Neuronal stem cell (in vitro differentiated cells): ENCODE measurements around the gene NPAS4.
"Not testable (repeated sequence)": the region's sequence is repeated elsewhere in the genome, so short reads cannot be mapped to it uniquely, and the experiment has no call there.

ENCODE experiments used
- DNase-seq: peaks from one replicate; pipeline ENCODE4 v3.0.0-alpha.2; 2013; ENCODE audit warnings: low spot score
- H2AFZ ChIP-seq: one replicate; pipeline ENCODE4 v1.6.1; 2013; ENCODE audit warnings: mild to moderate bottlenecking, low read length, inconsistent platforms
- H2AK5ac ChIP-seq: 2 replicates; pipeline ENCODE4 v1.6.1; 2013; ENCODE audit warnings: low read depth, mild to moderate bottlenecking, inconsistent platforms, low read length, moderate library complexity, mixed read lengths
- H2BK120ac ChIP-seq: 2 replicates; pipeline ENCODE4 v1.6.1; 2013; ENCODE audit warnings: low read depth, mild to moderate bottlenecking, inconsistent platforms, low read length, moderate library complexity, mixed read lengths
- H2BK12ac ChIP-seq: one replicate; pipeline ENCODE4 v1.6.1; 2013; ENCODE audit warnings: low read length, inconsistent platforms
- H2BK15ac ChIP-seq: 2 replicates; pipeline ENCODE4 v1.6.1; 2013; ENCODE audit warnings: mild to moderate bottlenecking, low read length, inconsistent platforms, mixed read lengths
- H2BK5ac ChIP-seq: one replicate; pipeline ENCODE4 v1.6.1; 2013; ENCODE audit warnings: inconsistent platforms, mild to moderate bottlenecking, low read length, moderate library complexity
- H3K14ac ChIP-seq: one replicate; pipeline ENCODE4 v1.6.1; 2013; ENCODE audit warnings: low read length, inconsistent platforms
- H3K18ac ChIP-seq: 2 replicates; pipeline ENCODE4 v1.6.1; 2013; ENCODE audit warnings: low read length, inconsistent platforms
- H3K23ac ChIP-seq: 2 replicates; pipeline ENCODE4 v1.6.1; 2013; ENCODE audit warnings: low read depth, mild to moderate bottlenecking, mixed read lengths, low read length, inconsistent platforms; ENCODE audit not compliant: poor library complexity
- H3K27ac ChIP-seq: replicated peaks from 3 replicates; pipeline ENCODE4 v1.5.1; 2013; ENCODE audit warnings: low read length, inconsistent platforms
- H3K27me3 ChIP-seq, 3 experiments: 2 replicates each; pipeline ENCODE4 v1.6.1; 2013; ENCODE audit warnings: low read length in 3 of 3, mild to moderate bottlenecking in 2 of 3, inconsistent platforms in 1 of 3, low read depth in 1 of 3, mixed read lengths in 1 of 3, moderate library complexity in 1 of 3; ENCODE audit not compliant: control insufficient read depth in 3 of 3, insufficient read depth in 3 of 3
- H3K36me3 ChIP-seq, 2 donors: replicated peaks in 1 of 2; 2 replicates each; pipeline ENCODE4 v1.6.1; 2013; ENCODE audit warnings: low read length in 2 of 2; ENCODE audit not compliant: control insufficient read depth in 2 of 2, insufficient read depth in 2 of 2
- H3K4ac ChIP-seq: 2 replicates; pipeline ENCODE4 v1.6.1; 2013; ENCODE audit warnings: inconsistent platforms, mild to moderate bottlenecking, low read length, moderate library complexity
- H3K4me1 ChIP-seq, 2 donors: 1 replicate in 1 of 2; 2 replicates in 1 of 2; pipeline ENCODE4 v1.6.1; 2013; ENCODE audit warnings: low read length in 2 of 2, low read depth in 1 of 2; ENCODE audit not compliant: control insufficient read depth in 2 of 2, insufficient read depth in 1 of 2
- H3K4me2 ChIP-seq: one replicate; pipeline ENCODE4 v1.6.1; 2013; ENCODE audit warnings: mild to moderate bottlenecking, low read length, inconsistent platforms; ENCODE audit not compliant: insufficient read depth, poor library complexity, severe bottlenecking
- H3K4me3 ChIP-seq, 2 donors: 2 replicates each; pipeline ENCODE4 v1.5.1; 2013; ENCODE audit warnings: low read length in 2 of 2, mild to moderate bottlenecking in 2 of 2, inconsistent platforms in 1 of 2, moderate library complexity in 1 of 2
- H3K79me1 ChIP-seq: one replicate; pipeline ENCODE4 v1.6.1; 2013; ENCODE audit warnings: low read depth, mild to moderate bottlenecking, inconsistent platforms, low read length, moderate library complexity
- H3K9ac ChIP-seq: one replicate; pipeline ENCODE4 v1.6.1; 2013; ENCODE audit warnings: mild to moderate bottlenecking, low read depth, low read length, inconsistent platforms; ENCODE audit not compliant: poor library complexity
- H3K9me3 ChIP-seq, 2 donors: replicated peaks in 1 of 2; 2 replicates each; pipeline versions ENCODE3 to v1.6.1; 2013; ENCODE audit warnings: low read length in 2 of 2, mild to moderate bottlenecking in 2 of 2, inconsistent platforms in 1 of 2, low read depth in 1 of 2, mixed read lengths in 1 of 2, moderate library complexity in 1 of 2; ENCODE audit not compliant: control insufficient read depth in 2 of 2, insufficient read depth in 1 of 2
- H4K8ac ChIP-seq: one replicate; pipeline ENCODE4 v1.6.1; 2013; ENCODE audit warnings: low read depth, mild to moderate bottlenecking, inconsistent platforms, low read length, moderate library complexity
- H4K91ac ChIP-seq: one replicate; pipeline ENCODE4 v1.6.1; 2013; ENCODE audit warnings: low read length, low read depth, mild to moderate bottlenecking, inconsistent platforms; ENCODE audit not compliant: poor library complexity
- WGBS, 2 donors: extraction: QIAGEN DNeasy Blood & Tissue Kit; methylation state at CpG; one replicate each; pipeline ENCODE4 v1.1.7; 2013; ENCODE audit warnings: missing lambda C conversion rate in 2 of 2, mixed read lengths in 1 of 2; ENCODE audit not compliant: insufficient read length in 2 of 2, insufficient replicate concordance in 1 of 2; ENCODE audit errors: extremely low coverage in 2 of 2; 5-methylcytosine and 5-hydroxymethylcytosine counted together

Gene NPAS4

DNA sequence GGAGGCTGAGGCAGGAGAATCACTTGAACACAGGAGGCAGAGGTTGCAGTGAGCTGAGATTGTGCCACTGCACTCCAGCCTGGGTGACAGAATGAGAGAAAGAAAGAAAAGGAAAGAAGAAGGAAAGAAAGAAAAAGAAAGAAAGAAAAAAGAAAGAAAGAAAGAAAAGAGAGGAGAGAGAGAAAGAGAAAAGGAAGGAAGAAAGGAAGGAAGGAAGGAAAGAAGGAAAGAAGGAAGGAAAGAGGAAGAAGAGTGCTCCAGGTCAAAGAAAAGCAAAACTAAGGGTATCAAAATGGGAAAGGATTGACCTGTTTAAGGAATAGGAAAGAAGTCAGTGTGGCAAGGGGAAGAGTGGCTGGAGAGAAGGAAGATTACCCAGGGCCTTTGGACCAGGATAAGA lies 10.5 kb downstream of the NPAS4 start:
- not testable (repeated sequence) for H2BK15ac ChIP-seq, H3K27me3 ChIP-seq, DNase-seq, H2BK12ac ChIP-seq, H2BK5ac ChIP-seq, H3K27ac ChIP-seq, H4K8ac ChIP-seq, H3K79me1 ChIP-seq, H2AFZ ChIP-seq, H3K9ac ChIP-seq, H3K4ac ChIP-seq, H3K23ac ChIP-seq, H3K4me1 ChIP-seq, H3K18ac ChIP-seq, H3K4me2 ChIP-seq, H3K14ac ChIP-seq, H2AK5ac ChIP-seq, H3K4me3 ChIP-seq, H3K9me3 ChIP-seq, H4K91ac ChIP-seq, H2BK120ac ChIP-seq
- H3K36me3 ChIP-seq: peaks cover 13 to 28% of the 10 kb centered on the region in 2 donors

DNA sequence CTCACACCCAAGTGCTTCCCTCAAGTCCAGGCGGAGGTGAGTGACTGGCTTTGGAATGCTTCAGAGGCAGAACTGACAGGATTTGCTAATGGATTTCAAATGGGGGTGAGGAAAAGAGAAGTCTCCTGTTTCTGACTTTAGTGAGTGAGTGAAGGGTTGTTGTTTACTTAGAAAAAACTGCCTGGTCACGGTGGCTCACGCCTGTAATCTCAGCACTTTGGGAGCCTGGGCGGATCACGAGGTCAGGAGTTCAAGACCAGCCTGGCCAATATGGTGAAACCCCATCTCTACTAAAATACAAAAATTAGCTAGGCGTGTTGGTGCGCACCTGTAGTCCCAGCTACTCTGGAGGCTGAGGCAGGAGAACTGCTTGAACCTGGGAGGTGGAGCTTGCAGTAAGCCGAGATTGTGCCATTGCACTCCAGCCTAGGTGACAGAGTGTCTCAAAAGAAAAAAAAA lies 11.1 kb downstream of the NPAS4 start:
- H3K27me3 ChIP-seq, H4K8ac ChIP-seq: not testable (repeated sequence)

DNA sequence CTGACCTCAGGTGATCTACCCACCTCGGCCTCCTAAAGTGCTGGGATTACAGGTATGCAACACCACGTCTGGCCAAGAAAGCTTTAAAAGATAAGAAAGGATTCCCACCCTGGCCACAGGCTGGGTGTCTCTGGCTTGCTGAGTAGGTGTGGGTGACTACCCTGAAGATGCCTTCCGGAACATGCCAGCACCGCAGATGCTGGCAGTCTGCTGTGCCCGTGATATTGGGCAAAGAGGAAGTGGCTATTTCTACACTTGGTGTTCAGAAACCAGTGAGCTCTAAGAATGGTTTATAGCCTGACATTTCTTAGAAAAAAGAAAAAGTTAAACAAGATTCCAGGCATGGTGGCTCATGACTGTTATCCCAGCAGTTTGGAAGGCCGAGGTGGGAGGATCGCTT lies 11.8 kb downstream of the NPAS4 start:
- H3K4me3 ChIP-seq: no peak overlapping the region
- H3K27me3 ChIP-seq: no peaks in the 10 kb centered on the region
- no peak for DNase-seq
- H2BK120ac ChIP-seq: no peak overlapping the region
- H3K4me1 ChIP-seq: no peaks in the 10 kb centered on the region
- no peak overlapping the region for H4K91ac ChIP-seq
- H3K4ac ChIP-seq: no peak overlapping the region
- H4K8ac ChIP-seq: no peak overlapping the region
- peaks cover 15 to 33% of the 10 kb centered on the region in 2 donors for H3K36me3 ChIP-seq
- H3K14ac ChIP-seq: no peak overlapping the region
- no peaks in the 10 kb centered on the region for H3K9me3 ChIP-seq
- H2AFZ ChIP-seq: no peak overlapping the region
- H2BK12ac ChIP-seq: no peak overlapping the region
- no peak overlapping the region for H3K4me2 ChIP-seq
- H2BK5ac ChIP-seq: no peak overlapping the region
- no peak overlapping the region for H3K27ac ChIP-seq
- no CpG with 5 or more reads among the region's 7 CpGs for WGBS, 2 donors
- peaks cover 4% of the 10 kb centered on the region for H3K79me1 ChIP-seq
- no peak overlapping the region for H3K9ac ChIP-seq
- H2AK5ac ChIP-seq: no peak overlapping the region
- H3K23ac ChIP-seq: no peak overlapping the region
- no peak overlapping the region for H2BK15ac ChIP-seq
- H3K18ac ChIP-seq: no peak overlapping the region

More for the DNA sequence above, 11.1 kb downstream of the NPAS4 start:
- not testable (repeated sequence) for H2BK120ac ChIP-seq, H3K14ac ChIP-seq, H3K4me2 ChIP-seq, H3K23ac ChIP-seq, H2BK12ac ChIP-seq, H2AFZ ChIP-seq, H3K4me1 ChIP-seq, H2BK5ac ChIP-seq, H4K91ac ChIP-seq, H3K79me1 ChIP-seq, H3K9me3 ChIP-seq, H3K27ac ChIP-seq, H3K9ac ChIP-seq, H2AK5ac ChIP-seq, H3K4ac ChIP-seq, DNase-seq, H3K4me3 ChIP-seq, H3K18ac ChIP-seq, H2BK15ac ChIP-seq
- WGBS, 2 donors: no CpG with 5 or more reads among the region's 8 CpGs
- peaks cover 14 to 30% of the 10 kb centered on the region in 2 donors for H3K36me3 ChIP-seq

DNA sequence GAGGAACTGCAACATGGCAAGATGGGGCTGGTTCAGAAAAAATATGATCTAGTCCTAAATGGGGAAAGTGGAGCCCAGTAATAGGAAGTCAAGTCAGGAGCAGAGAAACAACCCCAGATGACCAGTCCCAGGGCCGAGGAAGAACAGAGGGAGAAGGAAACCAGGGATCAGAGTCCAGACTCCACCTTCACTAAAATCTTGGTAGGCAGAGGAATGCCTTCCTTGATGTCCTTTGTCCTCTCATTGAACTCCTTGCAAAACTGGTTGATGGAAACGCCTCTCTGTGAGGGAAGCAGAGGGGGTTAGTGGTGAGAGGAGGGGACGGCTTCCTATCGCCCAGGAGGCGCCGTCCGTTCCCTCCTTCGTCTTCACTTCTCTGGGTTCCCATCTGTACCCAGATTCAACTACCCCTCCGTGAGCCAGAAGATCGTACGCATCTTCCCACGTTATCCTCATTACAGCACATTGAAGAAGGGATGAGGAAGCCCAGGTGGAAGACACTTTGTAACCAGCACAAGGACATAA lies 17.2 kb downstream of the NPAS4 start:
- H3K14ac ChIP-seq: no peak overlapping the region
- H3K9me3 ChIP-seq: peaks cover 0 to 2% of the 10 kb centered on the region in 2 donors
- no peak overlapping the region for H4K91ac ChIP-seq
- H2BK120ac ChIP-seq: no peak overlapping the region
- H3K4me2 ChIP-seq: peak overlapping the region; percentile 74
- no peak for DNase-seq
- no peak overlapping the region for H3K27ac ChIP-seq
- H2BK15ac ChIP-seq: no peak overlapping the region
- H3K4me1 ChIP-seq: peaks cover 0 to 3% of the 10 kb centered on the region in 2 donors
- H3K79me1 ChIP-seq: peaks cover 4% of the 10 kb centered on the region
- peaks cover 15 to 28% of the 10 kb centered on the region in 2 donors for H3K36me3 ChIP-seq
- no peak overlapping the region for H3K4ac ChIP-seq
- peak overlapping the region; percentile 87 for H2AFZ ChIP-seq
- H3K4me3 ChIP-seq: peak overlapping the region; percentile 79 to 86
- H3K23ac ChIP-seq: no peak overlapping the region
- H3K18ac ChIP-seq: peak overlapping the region; percentile 77
- no peak overlapping the region for H2BK5ac ChIP-seq
- no peak overlapping the region for H4K8ac ChIP-seq
- no CpG with 5 or more reads among the region's 12 CpGs for WGBS, 2 donors
- H2AK5ac ChIP-seq: no peak overlapping the region
- H3K27me3 ChIP-seq: no peaks in the 10 kb centered on the region
- peak overlapping the region; percentile 79 for H3K9ac ChIP-seq
- no peak overlapping the region for H2BK12ac ChIP-seq
